GM18517 (cell line): ENCODE measurements around the gene PCNX2.

Experiments used
- ATAC-seq: cut with Tn5 transposase; IDR thresholded peaks from one replicate; pipeline ENCODE4 v1.9.1; 2021; ENCODE audit warnings: mild to moderate bottlenecking, moderate library complexity; ENCODE audit not compliant: unreplicated experiment

The PCNX2 gene

GRCh38 chr1:233320023-233320422 is 24.5 kb upstream of the PCNX2 start:
- ATAC-seq: no peak

- no peak for ATAC-seq
These were observed 23.7 kb upstream of the PCNX2 start for GRCh38 chr1:233319272-233319671.

- ATAC-seq: no peak
These were observed 20.9 kb upstream of the PCNX2 start for GRCh38 chr1:233316473-233316872.

GRCh38 chr1:233315718-233316301 is 20.3 kb upstream of the PCNX2 start:
- ATAC-seq: no peak

- no peak for ATAC-seq
These were observed 18.1 kb upstream of the PCNX2 start for GRCh38 chr1:233313434-233314155.

- ATAC-seq: no peak
These were observed 9.1 kb upstream of the PCNX2 start for GRCh38 chr1:233304489-233305102.

GRCh38 chr1:233300326-233300725 is 4.8 kb upstream of the PCNX2 start:
- no peak for ATAC-seq

GRCh38 chr1:233299450-233299849 is 3.9 kb upstream of the PCNX2 start:
- no peak for ATAC-seq

GRCh38 chr1:233295975-233296322 is 424 bp upstream of the PCNX2 start:
- no peak for ATAC-seq

GRCh38 chr1:233294913-233295236 is 650 bp downstream of the PCNX2 start:
- peak; percentile 41 for ATAC-seq

- no peak for ATAC-seq
These were observed 1.7 kb downstream of the PCNX2 start for GRCh38 chr1:233293556-233294446.

GRCh38 chr1:233290396-233291034 is 5.0 kb downstream of the PCNX2 start:
- no peak for ATAC-seq

- no peak for ATAC-seq
These were observed 5.8 kb downstream of the PCNX2 start for GRCh38 chr1:233289676-233290075.

- ATAC-seq: no peak
These were observed 13.0 kb downstream of the PCNX2 start for GRCh38 chr1:233282582-233282886.

GRCh38 chr1:233281711-233282581 is 13.6 kb downstream of the PCNX2 start:
- peak; percentile 96 for ATAC-seq

GRCh38 chr1:233279971-233280370 is 15.6 kb downstream of the PCNX2 start:
- no peak for ATAC-seq

- ATAC-seq: no peak
These were observed 16.9 kb downstream of the PCNX2 start for GRCh38 chr1:233278631-233279030.

- no peak for ATAC-seq
These were observed 17.6 kb downstream of the PCNX2 start for GRCh38 chr1:233277637-233278606.

GRCh38 chr1:233269656-233270055 is 25.9 kb downstream of the PCNX2 start:
- ATAC-seq: no peak
